Natural killer cell (primary cell): Measurements from ENCODE around the gene DPP3. TPM values are rescaled to one million over a fixed set of nuclear protein-coding genes. Genes with fewer than 3 reads are reported as not detected.
A peak's percentile ranks its signal among the peaks of the same experiment; 100 is the strongest.

Source experiments
- ATAC-seq, 3 donors: fragments of 150-1000 bp in 2 of 3; fragments of 200-7000 bp in 1 of 3; cut with Tn5 transposase; 1 replicate in 1 of 3; 2 replicates in 2 of 3; pipeline ENCODE4 v1.10.0; 2021; ENCODE audit warnings: mild to moderate bottlenecking in 2 of 3, moderate library complexity in 2 of 3
- DNase-seq, 2 donors: peaks; one replicate each; pipeline versions ENCODE4 v3.0.0 to v3.0.0-alpha.2; 2013 to 2021; ENCODE audit warnings: mixed read lengths in 1 of 2
- H3K27ac ChIP-seq: one replicate; pipeline ENCODE4 v1.5.1; 2013; ENCODE audit warnings: mild to moderate bottlenecking, low read length
- H3K27me3 ChIP-seq: one replicate; pipeline ENCODE4 v1.6.1; 2013; ENCODE audit warnings: low read length; ENCODE audit not compliant: control insufficient read depth, insufficient read depth
- H3K36me3 ChIP-seq: one replicate; pipeline ENCODE4 v1.6.1; 2013; ENCODE audit warnings: low read length; ENCODE audit not compliant: control insufficient read depth, insufficient read depth
- H3K4me1 ChIP-seq: one replicate; pipeline ENCODE4 v1.6.1; 2013; ENCODE audit warnings: low read length; ENCODE audit not compliant: control insufficient read depth, insufficient read depth
- H3K4me3 ChIP-seq: one replicate; pipeline ENCODE4 v1.5.1; 2013; ENCODE audit warnings: low read length
- H3K9me3 ChIP-seq: one replicate; pipeline ENCODE4 v1.6.1; 2013; ENCODE audit warnings: low read length; ENCODE audit not compliant: control insufficient read depth, insufficient read depth
- H3K27ac Mint-ChIP-seq, 2 donors: one replicate each; pipeline ENCODE4 v1.8.0; 2022; ENCODE audit warnings: mild to moderate bottlenecking in 2 of 2, mixed read lengths in 2 of 2, moderate library complexity in 1 of 2
- H3K27me3 Mint-ChIP-seq, 2 donors: one replicate each; pipeline ENCODE4 v1.8.0; 2022; ENCODE audit warnings: low read depth in 2 of 2, mixed read lengths in 2 of 2
- H3K36me3 Mint-ChIP-seq: one replicate; pipeline ENCODE4 v1.8.0; 2022; ENCODE audit warnings: mixed read lengths
- H3K4me1 Mint-ChIP-seq, 2 donors: one replicate each; pipeline ENCODE4 v1.8.0; 2022; ENCODE audit warnings: mixed read lengths in 2 of 2
- H3K4me3 Mint-ChIP-seq: one replicate; pipeline ENCODE4 v1.8.0; 2022; ENCODE audit warnings: mild to moderate bottlenecking, moderate library complexity, mixed read lengths
- H3K9me3 Mint-ChIP-seq, 2 donors: one replicate each; pipeline ENCODE4 v1.8.0; 2022; ENCODE audit warnings: mixed read lengths in 2 of 2
- WGBS: methylation state at CpG from one replicate; pipeline ENCODE4 v1.1.7; 2013; ENCODE audit warnings: missing lambda C conversion rate; ENCODE audit not compliant: insufficient coverage; 5-methylcytosine and 5-hydroxymethylcytosine counted together
- intact Hi-C: fragments of 100-400 bp; cut with micrococcal nuclease; formaldehyde crosslinking; loops from one replicate; pipeline ENCODE4 v1.14.2; 2022
- total RNA-seq, 4 donors: library from RNA; stranded (reverse); fragments of 120-200 nt in 1 of 4; gene quantifications; one replicate each; pipeline versions ENCODE4 v1.2.3 to v1.2.4, GENCODE V29; 2013 to 2022
- TF ChIP-seq, protein P1 (sequence below): fragments of 200-600 bp; IDR thresholded peaks from one replicate; pipeline ENCODE4 v1.8.0; 2022; ENCODE audit warnings: antibody characterized with exemption

DPP3 gene
- total RNA-seq, 3 donors from 2014 or later (not counting 1 experiment from before 2014, with no cell fraction given), result 37.4 to 42.9 (median 38.6) TPM

DNA sequence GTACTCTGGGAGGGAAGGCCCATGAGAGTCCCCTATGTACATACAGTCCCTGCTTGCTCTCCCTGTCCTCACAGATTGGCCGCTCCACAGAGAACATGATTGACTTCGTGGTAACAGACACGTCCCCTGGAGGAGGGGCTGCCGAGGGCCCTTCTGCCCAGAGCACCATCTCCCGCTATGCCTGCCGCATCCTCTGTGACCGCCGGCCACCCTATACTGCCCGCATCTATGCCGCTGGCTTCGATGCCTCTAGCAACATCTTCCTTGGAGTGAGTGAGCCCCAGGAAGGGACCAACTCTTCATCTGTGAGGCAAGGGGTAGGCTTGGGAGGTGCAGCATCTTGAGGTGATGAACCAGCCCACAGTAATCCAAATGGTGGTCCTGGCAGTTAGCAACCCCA is 7.1 kb upstream of the DPP3 start:
- Histone ChIP-seq H3K27ac (no peak overlapping the region), H3K27me3 (no peaks in the 10 kb centered on the region), H3K9me3 (no peaks in the 10 kb centered on the region), H3K4me1 (no peaks in the 10 kb centered on the region), H3K4me3 (no peak overlapping the region), H3K36me3 (no peaks in the 10 kb centered on the region)
- Mint-ChIP-seq H3K27me3 (no peaks in the 10 kb centered on the region), H3K4me3 (no peak overlapping the region), H3K4me1 (peaks cover 0 to 11% of the 10 kb centered on the region in 2 donors), H3K27ac (no peak overlapping the region), H3K9me3 (no peaks in the 10 kb centered on the region), H3K36me3 (no peaks in the 10 kb centered on the region)
- TF ChIP-seq, protein P1, sequence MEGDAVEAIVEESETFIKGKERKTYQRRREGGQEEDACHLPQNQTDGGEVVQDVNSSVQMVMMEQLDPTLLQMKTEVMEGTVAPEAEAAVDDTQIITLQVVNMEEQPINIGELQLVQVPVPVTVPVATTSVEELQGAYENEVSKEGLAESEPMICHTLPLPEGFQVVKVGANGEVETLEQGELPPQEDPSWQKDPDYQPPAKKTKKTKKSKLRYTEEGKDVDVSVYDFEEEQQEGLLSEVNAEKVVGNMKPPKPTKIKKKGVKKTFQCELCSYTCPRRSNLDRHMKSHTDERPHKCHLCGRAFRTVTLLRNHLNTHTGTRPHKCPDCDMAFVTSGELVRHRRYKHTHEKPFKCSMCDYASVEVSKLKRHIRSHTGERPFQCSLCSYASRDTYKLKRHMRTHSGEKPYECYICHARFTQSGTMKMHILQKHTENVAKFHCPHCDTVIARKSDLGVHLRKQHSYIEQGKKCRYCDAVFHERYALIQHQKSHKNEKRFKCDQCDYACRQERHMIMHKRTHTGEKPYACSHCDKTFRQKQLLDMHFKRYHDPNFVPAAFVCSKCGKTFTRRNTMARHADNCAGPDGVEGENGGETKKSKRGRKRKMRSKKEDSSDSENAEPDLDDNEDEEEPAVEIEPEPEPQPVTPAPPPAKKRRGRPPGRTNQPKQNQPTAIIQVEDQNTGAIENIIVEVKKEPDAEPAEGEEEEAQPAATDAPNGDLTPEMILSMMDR, result no peak
- WGBS, result 93% methylated on average over 11 of the region's 11 CpGs
- ATAC-seq, result no peak
- intact Hi-C loops, result no loop called here
- no peak for DNase-seq

DNA sequence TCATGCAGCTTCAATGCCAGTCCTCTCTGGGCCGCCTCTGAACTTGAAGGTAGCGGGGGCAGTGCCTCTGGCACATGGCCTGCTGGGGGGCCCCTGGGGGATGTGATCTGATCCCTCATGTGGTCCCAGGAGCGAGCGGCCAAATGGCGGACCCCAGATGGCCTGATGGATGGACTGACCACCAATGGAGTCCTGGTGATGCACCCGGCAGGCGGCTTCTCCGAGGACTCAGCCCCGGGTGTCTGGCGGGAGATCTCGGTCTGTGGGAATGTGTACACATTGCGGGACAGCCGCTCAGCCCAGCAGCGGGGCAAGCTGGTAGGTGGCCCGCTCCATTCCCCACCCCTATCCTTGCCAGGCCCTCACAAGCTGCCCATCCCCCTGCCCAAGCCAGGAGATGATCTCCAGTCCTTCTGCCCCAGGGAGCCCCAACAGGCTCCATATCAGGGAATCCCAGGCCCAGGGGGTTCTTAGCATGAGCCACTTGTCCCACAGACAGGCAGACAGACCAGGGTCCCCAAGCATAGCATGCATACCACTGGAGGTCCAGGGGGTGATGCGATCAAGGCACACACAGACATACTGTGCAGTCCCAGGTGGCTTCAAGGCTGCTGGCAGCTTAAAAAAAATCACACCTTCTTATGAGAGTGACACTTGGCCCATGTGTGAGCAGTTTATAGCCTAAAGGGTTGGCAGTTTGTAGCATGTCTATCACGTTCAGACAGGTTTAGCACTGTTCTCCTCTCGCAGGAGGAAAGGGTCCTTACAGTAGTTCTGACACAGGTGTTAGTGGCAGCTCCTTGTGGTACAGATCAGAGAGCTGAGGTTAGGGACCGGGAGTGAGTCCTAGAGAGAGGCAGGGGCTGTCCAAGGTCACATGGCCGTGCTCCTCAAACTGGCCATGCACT is 6.4 kb upstream of the DPP3 start:
- H3K4me1 ChIP-seq, result peaks cover 2% of the 10 kb centered on the region
- Mint-ChIP-seq H3K4me3 (no peak overlapping the region), H3K27ac (no peak overlapping the region), H3K9me3 (no peaks in the 10 kb centered on the region), H3K27me3 (no peaks in the 10 kb centered on the region), H3K36me3 (no peaks in the 10 kb centered on the region), H3K4me1 (peaks cover 2 to 17% of the 10 kb centered on the region in 2 donors)
- DNase-seq, result no peak
- no peaks in the 10 kb centered on the region for H3K36me3 ChIP-seq
- WGBS, result 91% methylated on average over 20 of the region's 20 CpGs
- H3K27me3 ChIP-seq, result no peaks in the 10 kb centered on the region
- TF ChIP-seq, protein P1, result no peak
- ATAC-seq, result peak in 1 of 3 donors; percentile 29
- H3K4me3 ChIP-seq, result no peak overlapping the region
- no peak overlapping the region for H3K27ac ChIP-seq
- intact Hi-C loops, result no loop called here
- no peaks in the 10 kb centered on the region for H3K9me3 ChIP-seq

DNA sequence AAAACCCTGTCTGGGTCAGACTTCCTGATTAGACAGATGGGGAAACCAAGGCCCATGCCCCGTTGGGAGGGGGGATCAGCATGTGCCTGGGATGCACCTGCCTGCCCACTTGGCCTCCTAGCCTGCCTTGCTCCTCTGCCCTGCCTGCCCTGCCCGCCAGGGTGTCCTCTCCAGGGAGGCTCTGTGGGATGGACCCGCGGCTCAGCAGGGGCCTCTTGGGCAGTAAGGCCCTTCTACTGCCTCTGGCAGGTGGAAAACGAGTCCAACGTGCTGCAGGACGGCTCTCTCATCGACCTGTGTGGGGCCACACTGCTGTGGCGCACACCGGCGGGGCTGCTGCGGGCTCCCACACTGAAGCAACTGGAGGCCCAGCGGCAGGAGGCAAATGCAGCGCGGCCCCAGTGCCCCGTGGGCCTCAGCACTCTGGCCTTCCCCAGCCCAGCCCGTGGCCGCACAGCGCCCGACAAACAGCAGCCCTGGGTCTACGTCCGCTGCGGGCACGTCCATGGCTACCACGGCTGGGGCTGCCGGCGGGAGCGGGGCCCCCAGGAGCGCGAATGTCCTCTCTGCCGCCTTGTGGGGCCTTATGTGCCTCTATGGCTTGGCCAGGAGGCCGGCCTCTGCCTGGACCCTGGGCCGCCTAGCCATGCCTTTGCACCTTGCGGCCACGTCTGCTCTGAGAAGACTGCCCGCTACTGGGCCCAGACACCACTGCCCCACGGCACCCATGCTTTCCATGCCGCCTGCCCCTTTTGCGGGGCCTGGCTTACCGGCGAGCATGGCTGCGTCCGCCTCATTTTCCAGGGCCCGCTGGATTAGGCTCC is 4.7 kb upstream of the DPP3 start:
- no peak overlapping the region for H3K4me3 ChIP-seq
- DNase-seq, result no peak
- no peak overlapping the region for H3K27ac ChIP-seq
- Mint-ChIP-seq H3K9me3 (no peaks in the 10 kb centered on the region), H3K27ac (no peak overlapping the region), H3K4me3 (no peak overlapping the region), H3K27me3 (no peaks in the 10 kb centered on the region), H3K36me3 (no peaks in the 10 kb centered on the region), H3K4me1 (peaks cover 13 to 33% of the 10 kb centered on the region in 2 donors)
- 97% methylated on average over 44 of the region's 44 CpGs for WGBS
- H3K9me3 ChIP-seq, result no peaks in the 10 kb centered on the region
- TF ChIP-seq, protein P1, result no peak
- intact Hi-C loops, result no loop called here
- H3K27me3 ChIP-seq, result no peaks in the 10 kb centered on the region
- ATAC-seq, result no peak
- H3K36me3 ChIP-seq, result no peaks in the 10 kb centered on the region
- H3K4me1 ChIP-seq, result peaks cover 14% of the 10 kb centered on the region
